HL-60 (cell line): ENCODE results near the gene STK16.
A peak's percentile ranks its signal among the peaks of the same experiment; 100 is the strongest.

Experiments used
- DNase-seq, 2 experiments: peaks; one replicate each; pipeline ENCODE4 v3.0.0-alpha.2; 2010 to 2020; ENCODE audit warnings: low read depth in 1 of 2, low spot score in 1 of 2
- H3K27ac ChIP-seq: fragments of 250-450 bp; sonication (Bioruptor Pico); replicated peaks from 2 replicates; pipeline ENCODE4 v1.5.1; 2020; ENCODE audit warnings: mild to moderate bottlenecking, moderate library complexity
- H3K27me3 ChIP-seq: fragments of 250-450 bp; sonication (Bioruptor Pico); 2 replicates; pipeline ENCODE4 v1.5.1; 2021; ENCODE audit warnings: mild to moderate bottlenecking, moderate library complexity; ENCODE audit not compliant: insufficient read depth, poor library complexity, severe bottlenecking
- H3K4me3 ChIP-seq: replicated peaks from 2 replicates; pipeline ENCODE4 v1.5.1; 2011; ENCODE audit warnings: mild to moderate bottlenecking, control low read depth, low read length; ENCODE audit not compliant: insufficient read depth
- CTCF ChIP-seq: IDR thresholded peaks from one replicate; pipeline ENCODE4 v1.5.1; 2011; ENCODE audit warnings: low read length, control low read depth, inconsistent platforms; ENCODE audit not compliant: insufficient read depth
- GABPA ChIP-seq: IDR thresholded peaks from 2 replicates; pipeline ENCODE4 v1.6.1; 2012; ENCODE audit warnings: low read depth
- POLR2AphosphoS5 ChIP-seq: IDR thresholded peaks from 2 replicates; pipeline ENCODE4 v1.6.1; 2012; ENCODE audit warnings: low read depth
- REST ChIP-seq: IDR thresholded peaks from 2 replicates; pipeline ENCODE4 v1.6.1; 2012; ENCODE audit warnings: low read depth; ENCODE audit not compliant: insufficient replicate concordance
- SPI1 ChIP-seq: IDR thresholded peaks from 2 replicates; pipeline ENCODE4 v1.6.1; 2012; ENCODE audit warnings: low read depth, mild to moderate bottlenecking, borderline replicate concordance

The STK16 gene

GRCh38 chr2:219206328-219207133 is 38.7 kb upstream of the STK16 start, which contains the start of gene ZFAND2B:
Gene ZFAND2B (plus strand): TSS chr2:219206782. CDS start chr2:219206988, 206 bp downstream.
- TF ChIP-seq REST (no peak), POLR2AphosphoS5 (peak; percentile 93), CTCF (no peak), SPI1 (no peak), GABPA (no peak)
- Histone ChIP-seq H3K27ac (peak within 1 kb of the TSS; percentile 65), H3K4me3 (peak within 1 kb of the TSS; percentile 75), H3K27me3 (no peaks in the 10 kb centered on the region)
- peak; percentile 79 to 91 for DNase-seq

- peak overlapping the region; percentile 65 for H3K27ac ChIP-seq
- no peak for TF ChIP-seq REST
These were observed 38.0 kb upstream of the STK16 start for GRCh38 chr2:219207134-219207883.

GRCh38 chr2:219207884-219208740 is 37.2 kb upstream of the STK16 start:
- H3K4me3 ChIP-seq = no peak overlapping the region
- TF ChIP-seq SPI1 (no peak), CTCF (no peak), GABPA (no peak), POLR2AphosphoS5 (no peak), REST (no peak)
- no peak overlapping the region for H3K27ac ChIP-seq
- no peak for DNase-seq
- H3K27me3 ChIP-seq = no peaks in the 10 kb centered on the region

More at GRCh38 chr2:219207134-219207883, 38.0 kb upstream of the STK16 start:
- H3K27me3 ChIP-seq = no peaks in the 10 kb centered on the region
- no peak for DNase-seq
- peak overlapping the region; percentile 75 for H3K4me3 ChIP-seq
